NT2/D1 (cell line): ENCODE results near the gene OSM.

Experiments
- DNase-seq: peaks from one replicate; pipeline ENCODE4 v3.0.0-alpha.2; 2011; ENCODE audit warnings: low read depth, low spot score
- H3K27me3 ChIP-seq: 2 replicates; pipeline ENCODE4 v1.6.0; 2011; ENCODE audit warnings: mild to moderate bottlenecking; ENCODE audit not compliant: insufficient read length, insufficient read depth
- H3K36me3 ChIP-seq: 2 replicates; pipeline ENCODE4 v1.6.1; 2011; ENCODE audit warnings: mild to moderate bottlenecking, low read length, mixed read lengths; ENCODE audit not compliant: insufficient read depth, insufficient read length
- H3K4me1 ChIP-seq: 2 replicates; pipeline ENCODE4 v1.5.1; 2011; ENCODE audit not compliant: insufficient read depth, insufficient read length
- H3K4me3 ChIP-seq: 2 replicates; pipeline ENCODE4 v1.5.1; 2011; ENCODE audit warnings: low read depth; ENCODE audit not compliant: insufficient read length
- H3K9ac ChIP-seq: 2 replicates; pipeline ENCODE4 v1.6.0; 2011; ENCODE audit warnings: low read depth; ENCODE audit not compliant: insufficient read length
- H3K9me3 ChIP-seq: 2 replicates; pipeline ENCODE4 v1.5.1; 2011; ENCODE audit warnings: mild to moderate bottlenecking, low read length; ENCODE audit not compliant: insufficient read depth
- SUZ12 ChIP-seq: IDR thresholded peaks from 2 replicates; pipeline ENCODE4 v1.6.1; 2011; ENCODE audit not compliant: insufficient read length, insufficient read depth; ENCODE audit errors: extremely low read depth
- YY1 ChIP-seq: IDR thresholded peaks from 2 replicates; pipeline ENCODE4 v1.6.1; 2011; ENCODE audit not compliant: insufficient read length, insufficient read depth
- ZNF274 ChIP-seq: IDR thresholded peaks from 2 replicates; pipeline ENCODE4 v1.6.1; 2011; ENCODE audit warnings: mild to moderate bottlenecking, low read depth, low read length

Gene OSM

DNA sequence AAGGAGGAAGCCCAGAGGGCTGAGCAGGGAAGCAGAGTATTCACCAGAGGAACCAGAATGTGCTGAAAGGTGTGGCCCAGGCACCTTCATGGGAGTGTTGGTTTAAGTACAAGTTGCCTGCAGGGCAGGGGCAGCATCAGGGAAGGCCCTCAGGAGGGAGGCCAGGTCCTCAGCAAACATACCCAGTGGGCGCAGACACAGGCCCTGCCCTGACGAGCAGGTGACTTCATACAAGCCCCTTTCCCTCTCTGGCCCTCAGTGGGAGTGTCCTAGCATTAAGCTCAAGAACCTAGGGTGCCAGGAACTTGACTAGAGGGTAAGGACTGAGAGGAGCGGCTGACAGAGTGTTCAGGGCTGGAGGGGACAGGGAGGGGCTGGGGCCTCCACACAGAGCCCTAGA lies 30.2 kb upstream of the OSM start:
- TF ChIP-seq YY1: no peak
- Histone ChIP-seq H3K27me3 (no peaks in the 10 kb centered on the region), H3K4me3 (no peak overlapping the region), H3K9ac (no peak overlapping the region), H3K4me1 (peaks cover 8% of the 10 kb centered on the region), H3K9me3 (no peaks in the 10 kb centered on the region), H3K36me3 (peaks cover 79% of the 10 kb centered on the region)
- DNase-seq: no peak

- Histone ChIP-seq H3K4me3 (no peak overlapping the region), H3K9ac (no peak overlapping the region), H3K36me3 (peaks cover 83% of the 10 kb centered on the region), H3K4me1 (peaks cover 11% of the 10 kb centered on the region), H3K9me3 (no peaks in the 10 kb centered on the region), H3K27me3 (no peaks in the 10 kb centered on the region)
- TF ChIP-seq YY1: no peak
- TF ChIP-seq SUZ12: no peak
- no peak for TF ChIP-seq ZNF274
- no peak for DNase-seq
These were observed 29.7 kb upstream of the OSM start for GRCh38 chr22:30296324-30296723.

DNA sequence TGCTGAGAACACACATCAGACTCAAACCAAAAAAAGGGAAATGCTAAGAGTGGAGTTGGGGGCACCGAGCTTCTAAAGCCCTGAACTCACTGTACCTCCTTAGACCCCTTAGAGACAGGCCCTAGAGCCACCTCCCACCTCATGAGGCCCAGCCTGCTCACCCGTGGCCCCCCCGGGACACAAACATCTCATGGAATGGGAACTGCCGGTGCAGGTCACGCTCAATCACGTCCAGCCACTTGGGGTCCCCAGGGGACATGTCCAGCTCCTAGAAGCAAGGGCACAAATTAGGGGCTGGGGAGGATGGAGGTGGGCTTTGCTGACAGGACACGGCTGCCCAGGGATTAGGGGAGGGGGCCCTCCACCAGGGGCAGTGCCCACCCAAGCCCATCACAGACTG lies 28.9 kb upstream of the OSM start:
- TF ChIP-seq ZNF274 (no peak), SUZ12 (no peak), YY1 (no peak)

GRCh38 chr22:30294830-30295229 lies 28.2 kb upstream of the OSM start:
- Histone ChIP-seq H3K4me3 (no peak overlapping the region), H3K36me3 (peaks cover 74% of the 10 kb centered on the region), H3K9me3 (no peaks in the 10 kb centered on the region), H3K27me3 (no peaks in the 10 kb centered on the region), H3K4me1 (peaks cover 16% of the 10 kb centered on the region), H3K9ac (no peak overlapping the region)
- no peak for TF ChIP-seq SUZ12
- TF ChIP-seq YY1: no peak
- TF ChIP-seq ZNF274: no peak
- no peak for DNase-seq

More for the DNA sequence above, 28.9 kb upstream of the OSM start:
- Histone ChIP-seq H3K27me3 (no peaks in the 10 kb centered on the region), H3K4me3 (no peak overlapping the region), H3K4me1 (peaks cover 14% of the 10 kb centered on the region), H3K9me3 (no peaks in the 10 kb centered on the region), H3K36me3 (peaks cover 77% of the 10 kb centered on the region), H3K9ac (no peak overlapping the region)
- DNase-seq: no peak

DNA sequence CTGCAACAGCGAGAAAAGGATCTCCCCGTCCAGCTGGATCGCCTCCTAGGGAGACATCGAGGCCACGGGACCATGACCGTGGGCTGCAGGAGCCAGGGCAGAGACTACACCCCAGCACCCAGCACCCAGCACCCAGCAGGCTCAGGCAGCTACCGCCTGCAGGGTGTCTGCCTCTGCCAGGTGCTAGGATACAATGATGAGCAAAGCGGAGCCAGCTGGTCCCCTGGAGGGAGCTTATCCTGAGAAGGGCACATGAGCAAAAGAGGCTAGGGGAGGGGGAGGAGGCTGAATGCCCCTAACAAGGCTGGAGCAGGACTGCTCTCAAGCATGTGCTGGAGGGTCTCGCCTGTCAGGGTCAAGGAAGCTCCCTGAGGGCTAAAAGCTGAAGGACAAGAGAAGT lies 27.4 kb upstream of the OSM start:
- no peak for DNase-seq
- Histone ChIP-seq H3K4me1 (peaks cover 16% of the 10 kb centered on the region), H3K27me3 (no peaks in the 10 kb centered on the region), H3K9ac (no peak overlapping the region), H3K9me3 (no peaks in the 10 kb centered on the region), H3K36me3 (peaks cover 69% of the 10 kb centered on the region), H3K4me3 (no peak overlapping the region)
- TF ChIP-seq YY1: no peak
- TF ChIP-seq SUZ12: no peak
- TF ChIP-seq ZNF274: no peak

DNA sequence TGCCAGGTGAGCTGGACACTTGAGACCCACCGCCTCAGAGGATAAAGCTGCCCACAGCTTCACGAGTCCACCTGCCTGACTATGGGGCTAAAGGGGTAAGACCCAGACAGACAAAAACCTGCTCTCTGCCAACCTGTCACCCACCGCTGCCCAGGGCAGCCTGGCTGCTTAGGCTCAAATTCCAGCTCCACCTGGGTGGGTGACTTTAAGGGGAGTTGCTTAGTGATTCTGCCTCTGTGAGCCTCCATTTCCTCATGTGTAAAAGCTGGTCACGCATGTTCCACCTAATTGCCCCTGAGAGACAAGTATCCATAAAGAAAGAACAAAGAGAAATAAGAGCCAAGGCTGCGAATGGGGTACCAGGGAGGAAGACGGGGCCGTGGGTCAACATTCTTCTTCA lies 26.4 kb upstream of the OSM start:
- H3K36me3 ChIP-seq: peaks cover 62% of the 10 kb centered on the region
- DNase-seq: no peak
- no peak overlapping the region for H3K9ac ChIP-seq
- no peak overlapping the region for H3K4me3 ChIP-seq
- H3K4me1 ChIP-seq: peaks cover 16% of the 10 kb centered on the region
- H3K27me3 ChIP-seq: no peaks in the 10 kb centered on the region
- no peaks in the 10 kb centered on the region for H3K9me3 ChIP-seq
- TF ChIP-seq ZNF274: no peak
- TF ChIP-seq SUZ12: no peak

DNA sequence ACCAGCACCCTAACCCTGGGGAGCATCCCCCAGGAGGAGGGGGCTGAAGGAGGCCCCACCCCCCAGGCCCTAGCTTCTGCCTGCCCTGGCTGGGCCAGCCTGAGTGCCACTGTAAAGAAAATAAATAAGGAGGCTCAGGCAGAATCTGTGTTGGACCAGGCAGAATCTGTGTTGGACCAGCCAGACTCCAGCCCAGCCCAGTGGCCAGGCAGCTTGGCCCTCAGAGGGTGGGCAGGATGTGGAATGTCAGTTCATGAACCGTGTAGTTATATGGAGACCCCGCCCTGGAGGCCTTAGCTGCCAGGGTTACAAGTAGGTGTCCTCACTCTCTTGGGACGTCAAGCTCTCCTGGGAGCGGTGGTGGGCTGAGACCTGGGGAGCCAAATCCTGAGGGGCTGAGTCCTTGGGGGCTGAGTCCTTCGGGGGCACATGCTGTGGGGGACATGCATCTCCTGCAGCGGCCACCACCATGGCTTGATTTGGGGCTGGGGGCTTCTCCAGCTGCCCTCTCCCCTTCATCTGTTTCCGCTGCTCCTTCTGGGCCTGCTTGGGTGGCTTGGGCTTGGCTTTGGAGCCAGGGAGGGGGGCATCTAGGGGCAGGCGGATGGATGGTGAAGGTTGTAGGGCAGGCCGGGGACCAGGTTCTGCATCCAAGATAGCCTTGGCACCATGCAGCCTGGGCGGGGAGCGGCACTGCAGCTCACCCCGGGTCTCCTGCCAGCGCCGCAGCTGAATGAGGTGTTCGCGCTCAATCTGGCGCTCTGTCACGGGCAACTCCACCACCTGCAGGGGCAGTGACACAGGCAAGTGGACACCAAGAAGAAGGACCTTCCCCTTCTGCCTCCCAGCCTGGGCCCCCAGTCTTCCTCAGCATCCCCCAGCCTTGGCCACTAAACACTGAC lies 25.7 kb upstream of the OSM start:
- Histone ChIP-seq H3K36me3 (peaks cover 56% of the 10 kb centered on the region), H3K9ac (no peak overlapping the region)

More for the DNA sequence above, 25.7 kb upstream of the OSM start:
- peaks cover 17% of the 10 kb centered on the region for H3K4me1 ChIP-seq
- no peaks in the 10 kb centered on the region for H3K9me3 ChIP-seq
- no peak overlapping the region for H3K4me3 ChIP-seq
- no peaks in the 10 kb centered on the region for H3K27me3 ChIP-seq
- DNase-seq: no peak
- no peak for TF ChIP-seq SUZ12
- no peak for TF ChIP-seq YY1
- TF ChIP-seq ZNF274: no peak
